SU-DHL-6 (cell line): ENCODE results near the gene PPY.

Experiments used
- H2AFZ ChIP-seq: fragments of 200-600 bp; sonication (generic); 2 replicates; pipeline ENCODE4 v1.6.1; 2014; ENCODE audit warnings: low read depth, mild to moderate bottlenecking, moderate library complexity, mixed read lengths, antibody characterized with exemption, low read length; ENCODE audit not compliant: severe bottlenecking
- H3F3A ChIP-seq: fragments of 200-600 bp; shearing (Covaris generic); 2 replicates; pipeline ENCODE4 v1.6.0; 2016; ENCODE audit warnings: antibody characterized with exemption, mild to moderate bottlenecking; ENCODE audit not compliant: insufficient read depth
- H3K27ac ChIP-seq: fragments of 200-600 bp; sonication (generic); 2 replicates; pipeline ENCODE4 v1.5.1; 2016; ENCODE audit warnings: low read depth, mild to moderate bottlenecking, low read length, moderate library complexity, mixed read lengths
- H3K27me3 ChIP-seq: fragments of 200-600 bp; sonication (generic), shearing (Covaris generic); 2 replicates; pipeline ENCODE4 v1.6.0; 2014; ENCODE audit warnings: mild to moderate bottlenecking, low read length
- H3K36me3 ChIP-seq: fragments of 200-600 bp; sonication (generic); 2 replicates; pipeline ENCODE4 v1.6.1; 2014; ENCODE audit warnings: mild to moderate bottlenecking, low read length, mixed read lengths
- H3K4me2 ChIP-seq: fragments of 300-600, 200-600 bp; shearing (Covaris generic), sonication (generic); 2 replicates; pipeline ENCODE4 v1.6.0; 2014; ENCODE audit warnings: low read length, low read depth, mild to moderate bottlenecking; ENCODE audit not compliant: poor library complexity, severe bottlenecking
- H3K4me3 ChIP-seq: fragments of 200-600 bp; sonication (generic); 2 replicates; pipeline ENCODE4 v1.5.1; 2014; ENCODE audit warnings: antibody characterized with exemption, low read length, mild to moderate bottlenecking, mixed read lengths; ENCODE audit not compliant: insufficient read depth, poor library complexity, severe bottlenecking
- H3K79me2 ChIP-seq: fragments of 200-600 bp; sonication (generic); 2 replicates; pipeline ENCODE4 v1.6.1; 2014; ENCODE audit warnings: mild to moderate bottlenecking, low read length, moderate library complexity; ENCODE audit not compliant: insufficient read depth
- H3K9ac ChIP-seq: fragments of 200-600 bp; sonication (generic); 2 replicates; pipeline ENCODE4 v1.7.0; 2014; ENCODE audit warnings: mild to moderate bottlenecking, low read length
- H3K9me2 ChIP-seq: fragments of 200-600 bp; sonication (generic); replicated peaks from 2 replicates; pipeline ENCODE4 v1.6.1; 2014; ENCODE audit warnings: low read length; ENCODE audit not compliant: insufficient read depth
- H3K9me3 ChIP-seq: fragments of 200-600 bp; sonication (generic); 2 replicates; pipeline ENCODE4 v1.6.1; 2014; ENCODE audit warnings: low read length, mixed read lengths; ENCODE audit not compliant: insufficient read depth
- H4K20me1 ChIP-seq: fragments of 200-600 bp; sonication (generic); 2 replicates; pipeline ENCODE4 v1.6.1; 2014; ENCODE audit warnings: low read depth, mild to moderate bottlenecking, antibody characterized with exemption, low read length, moderate library complexity, mixed read lengths
- EZH2phosphoT487 ChIP-seq: fragments of 200-600 bp; sonication (generic), shearing (Covaris generic); conservative IDR thresholded peaks from 2 replicates; pipeline ENCODE4 v1.6.1; 2018; ENCODE audit warnings: mild to moderate bottlenecking, antibody characterized with exemption, low read length, moderate library complexity, mixed read lengths
- TF ChIP-seq, protein P1 (sequence below): fragments of 200-600 bp; sonication (generic); IDR thresholded peaks from one replicate; pipeline ENCODE4 v1.5.1; 2017; ENCODE audit warnings: antibody characterized with exemption, mild to moderate bottlenecking, low read length, moderate library complexity; ENCODE audit not compliant: insufficient read depth, poor library complexity, severe bottlenecking

The PPY gene

DNA sequence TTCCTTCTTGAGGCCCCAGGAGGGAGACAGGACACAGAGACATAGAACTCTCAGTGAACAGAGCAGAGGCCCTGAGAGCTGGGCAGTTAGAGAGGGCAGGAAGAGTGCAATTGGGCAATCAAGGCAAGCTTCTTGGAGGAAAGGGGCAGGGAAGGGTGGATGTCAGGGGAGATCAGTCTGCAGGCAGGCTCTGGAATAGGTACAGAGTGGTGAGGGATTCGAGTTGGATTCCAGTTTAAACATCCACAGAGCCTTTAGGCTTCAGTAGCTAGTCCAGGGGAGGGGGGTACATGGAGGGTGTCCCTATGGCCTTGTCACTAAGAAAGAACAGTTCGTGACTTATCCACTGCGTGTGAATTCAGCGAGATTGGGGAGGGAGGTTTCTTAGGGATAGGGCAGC is 9.5 kb upstream of the PPY start:
- Histone ChIP-seq H2AFZ (no peak overlapping the region), H3K4me2 (no peak overlapping the region), H3K79me2 (no peaks in the 10 kb centered on the region), H4K20me1 (no peaks in the 10 kb centered on the region), H3K27me3 (no peaks in the 10 kb centered on the region), H3K36me3 (no peaks in the 10 kb centered on the region), H3K9ac (no peak overlapping the region), H3K4me3 (no peak overlapping the region), H3K9me3 (no peaks in the 10 kb centered on the region), H3K27ac (no peak overlapping the region), H3K9me2 (no peaks in the 10 kb centered on the region), H3F3A (no peaks in the 10 kb centered on the region)
- TF ChIP-seq EZH2phosphoT487, result no peak
- TF ChIP-seq, protein P1, sequence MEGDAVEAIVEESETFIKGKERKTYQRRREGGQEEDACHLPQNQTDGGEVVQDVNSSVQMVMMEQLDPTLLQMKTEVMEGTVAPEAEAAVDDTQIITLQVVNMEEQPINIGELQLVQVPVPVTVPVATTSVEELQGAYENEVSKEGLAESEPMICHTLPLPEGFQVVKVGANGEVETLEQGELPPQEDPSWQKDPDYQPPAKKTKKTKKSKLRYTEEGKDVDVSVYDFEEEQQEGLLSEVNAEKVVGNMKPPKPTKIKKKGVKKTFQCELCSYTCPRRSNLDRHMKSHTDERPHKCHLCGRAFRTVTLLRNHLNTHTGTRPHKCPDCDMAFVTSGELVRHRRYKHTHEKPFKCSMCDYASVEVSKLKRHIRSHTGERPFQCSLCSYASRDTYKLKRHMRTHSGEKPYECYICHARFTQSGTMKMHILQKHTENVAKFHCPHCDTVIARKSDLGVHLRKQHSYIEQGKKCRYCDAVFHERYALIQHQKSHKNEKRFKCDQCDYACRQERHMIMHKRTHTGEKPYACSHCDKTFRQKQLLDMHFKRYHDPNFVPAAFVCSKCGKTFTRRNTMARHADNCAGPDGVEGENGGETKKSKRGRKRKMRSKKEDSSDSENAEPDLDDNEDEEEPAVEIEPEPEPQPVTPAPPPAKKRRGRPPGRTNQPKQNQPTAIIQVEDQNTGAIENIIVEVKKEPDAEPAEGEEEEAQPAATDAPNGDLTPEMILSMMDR, result no peak

DNA sequence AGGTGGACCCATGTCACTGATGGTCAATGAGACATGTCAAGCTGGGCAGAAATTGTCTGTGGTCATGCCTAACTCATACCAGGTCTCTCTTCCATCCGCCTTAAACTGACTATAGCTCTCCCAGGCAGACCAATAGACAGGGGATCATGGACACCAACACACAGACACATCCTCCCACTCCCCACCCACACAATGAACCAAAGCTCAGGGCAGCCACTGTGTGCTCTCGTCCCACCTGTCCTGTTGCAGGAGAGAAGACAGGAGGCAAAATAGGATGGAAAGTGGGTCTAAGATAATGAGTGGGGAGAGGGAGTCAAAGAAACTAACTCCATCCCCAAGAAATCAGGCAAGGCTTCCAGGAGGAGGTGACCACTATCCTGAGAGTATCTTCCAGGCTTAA is 8.3 kb upstream of the PPY start:
- Histone ChIP-seq H3K4me2 (no peak overlapping the region), H3F3A (no peaks in the 10 kb centered on the region), H3K79me2 (no peaks in the 10 kb centered on the region), H3K9ac (no peak overlapping the region), H3K27me3 (no peaks in the 10 kb centered on the region), H4K20me1 (no peaks in the 10 kb centered on the region), H3K9me2 (no peaks in the 10 kb centered on the region), H3K4me3 (no peak overlapping the region), H2AFZ (no peak overlapping the region), H3K27ac (no peak overlapping the region), H3K36me3 (no peaks in the 10 kb centered on the region), H3K9me3 (no peaks in the 10 kb centered on the region)
- TF ChIP-seq EZH2phosphoT487, result no peak
- TF ChIP-seq, protein P1, result no peak

DNA sequence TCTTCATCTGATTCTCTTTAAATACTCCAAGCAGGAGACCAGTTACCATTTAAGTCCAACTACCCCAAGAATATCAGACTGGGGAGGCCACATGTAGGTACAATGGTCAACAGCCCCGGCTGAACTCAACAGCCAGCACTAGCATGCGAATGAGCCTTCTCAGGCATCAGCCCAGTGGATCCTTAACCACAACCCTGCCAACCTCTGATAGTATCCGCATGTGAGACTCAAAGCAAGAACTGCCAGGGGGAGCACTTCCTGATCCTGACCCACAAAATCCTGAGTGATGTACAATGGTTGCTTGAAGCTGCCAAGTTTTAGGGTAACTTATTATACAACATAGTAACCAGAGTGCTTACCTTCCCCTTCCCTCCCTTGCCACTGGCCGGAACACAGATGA is 7.5 kb upstream of the PPY start:
- Histone ChIP-seq H3K4me3 (no peak overlapping the region), H4K20me1 (no peaks in the 10 kb centered on the region)
- TF ChIP-seq, protein P1, result no peak
- no peak for TF ChIP-seq EZH2phosphoT487

DNA sequence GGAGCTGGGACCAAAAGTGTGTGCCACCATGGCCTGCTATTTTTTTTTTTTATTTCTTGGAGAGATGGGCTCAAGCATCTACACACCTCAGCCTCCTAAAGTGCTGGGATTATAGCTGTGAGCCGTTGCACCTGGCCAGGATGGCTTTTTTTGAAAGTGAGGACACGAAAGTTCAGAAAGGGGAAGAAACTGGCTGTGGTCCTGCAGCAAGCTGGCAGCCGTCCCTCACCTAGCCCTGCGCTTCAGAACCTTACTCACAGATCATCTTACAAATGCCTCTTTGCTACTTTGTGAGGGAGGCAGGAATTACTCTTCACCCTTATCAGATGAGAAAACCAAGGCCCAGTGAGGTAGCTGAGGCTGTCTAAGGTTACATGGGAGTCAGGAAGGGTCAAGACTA is 4.5 kb upstream of the PPY start:
- no peak overlapping the region for H3K4me2 ChIP-seq
- H3K4me3 ChIP-seq, result no peak overlapping the region

More for the DNA sequence above, 7.5 kb upstream of the PPY start:
- no peaks in the 10 kb centered on the region for H3K36me3 ChIP-seq
- no peaks in the 10 kb centered on the region for H3F3A ChIP-seq
- no peak overlapping the region for H3K4me2 ChIP-seq
- H3K27ac ChIP-seq, result no peak overlapping the region
- H3K27me3 ChIP-seq, result no peaks in the 10 kb centered on the region
- H3K9me2 ChIP-seq, result no peaks in the 10 kb centered on the region
- H2AFZ ChIP-seq, result no peak overlapping the region
- H3K9me3 ChIP-seq, result no peaks in the 10 kb centered on the region
- no peak overlapping the region for H3K9ac ChIP-seq
- no peaks in the 10 kb centered on the region for H3K79me2 ChIP-seq

More for the DNA sequence above, 4.5 kb upstream of the PPY start:
- Histone ChIP-seq H3K9me2 (no peaks in the 10 kb centered on the region), H3K27me3 (no peaks in the 10 kb centered on the region), H3K36me3 (no peaks in the 10 kb centered on the region), H4K20me1 (no peaks in the 10 kb centered on the region), H3K79me2 (no peaks in the 10 kb centered on the region), H3K27ac (no peak overlapping the region), H3F3A (no peaks in the 10 kb centered on the region), H2AFZ (no peak overlapping the region), H3K9ac (no peak overlapping the region), H3K9me3 (no peaks in the 10 kb centered on the region)
- no peak for TF ChIP-seq EZH2phosphoT487
- TF ChIP-seq, protein P1, result no peak
